Suprapubic skin (tissue), 4 donors: ENCODE measurements around the gene CEBPB.

Experiments
- EP300 ChIP-seq: sonication (generic); formaldehyde crosslinking; IDR thresholded peaks from one replicate; pipeline ENCODE4 v1.6.1; 2017; ENCODE audit warnings: antibody characterized with exemption
- POLR2A ChIP-seq, 2 donors: fragments of 450-650 bp; IDR thresholded peaks; one replicate each; pipeline ENCODE4 v1.6.1; 2017; ENCODE audit warnings: antibody characterized with exemption in 2 of 2, mild to moderate bottlenecking in 2 of 2, moderate library complexity in 2 of 2
- POLR2AphosphoS5 ChIP-seq, 3 donors: sonication (generic); formaldehyde crosslinking; IDR thresholded peaks; one replicate each; pipeline ENCODE4 v1.6.1; 2017; ENCODE audit warnings: antibody characterized with exemption in 3 of 3
- TF ChIP-seq, protein P1 (sequence below), 2 donors: fragments of 200-600 bp in 1 of 2; fragments of 450-650 bp in 1 of 2; sonication (generic) in 1 of 2; IDR thresholded peaks; one replicate each; pipeline ENCODE4 v1.5.1; 2016 to 2019; ENCODE audit warnings: antibody characterized with exemption in 2 of 2, mild to moderate bottlenecking in 1 of 2, moderate library complexity in 1 of 2

DNA sequence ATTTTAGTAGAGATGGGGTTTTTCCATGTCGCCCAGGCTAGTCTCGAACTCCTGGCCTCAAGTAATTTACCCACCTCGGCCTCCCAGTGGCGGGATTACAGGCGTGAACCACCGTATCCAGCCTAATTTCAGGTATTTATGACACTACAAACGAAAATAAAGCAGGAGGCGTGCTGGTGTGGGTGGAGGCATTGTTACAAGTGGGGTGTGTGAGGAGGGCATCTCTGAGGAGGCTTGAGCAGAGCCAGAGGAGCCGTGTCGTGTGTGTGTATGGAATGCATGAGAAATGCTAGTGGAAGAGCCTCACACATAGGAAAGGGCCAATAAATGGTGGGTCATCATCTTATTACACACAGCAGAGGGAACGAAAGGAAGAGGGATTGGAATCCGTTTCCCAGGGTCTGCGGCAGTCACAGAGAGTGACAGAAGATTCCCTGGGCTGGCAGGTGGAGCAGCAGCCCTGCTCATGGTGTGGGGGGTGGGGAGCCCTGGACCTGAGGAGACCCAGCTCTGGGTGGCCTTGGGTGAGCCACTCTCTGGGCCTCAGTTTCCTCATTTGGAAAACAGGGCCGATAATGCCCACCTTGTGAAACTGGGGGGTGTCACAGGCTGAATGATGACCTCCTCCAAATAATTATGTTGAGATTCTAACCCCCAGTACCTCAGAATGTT, 19.9 kb upstream of the CEBPB start:
- TF ChIP-seq, protein P1, sequence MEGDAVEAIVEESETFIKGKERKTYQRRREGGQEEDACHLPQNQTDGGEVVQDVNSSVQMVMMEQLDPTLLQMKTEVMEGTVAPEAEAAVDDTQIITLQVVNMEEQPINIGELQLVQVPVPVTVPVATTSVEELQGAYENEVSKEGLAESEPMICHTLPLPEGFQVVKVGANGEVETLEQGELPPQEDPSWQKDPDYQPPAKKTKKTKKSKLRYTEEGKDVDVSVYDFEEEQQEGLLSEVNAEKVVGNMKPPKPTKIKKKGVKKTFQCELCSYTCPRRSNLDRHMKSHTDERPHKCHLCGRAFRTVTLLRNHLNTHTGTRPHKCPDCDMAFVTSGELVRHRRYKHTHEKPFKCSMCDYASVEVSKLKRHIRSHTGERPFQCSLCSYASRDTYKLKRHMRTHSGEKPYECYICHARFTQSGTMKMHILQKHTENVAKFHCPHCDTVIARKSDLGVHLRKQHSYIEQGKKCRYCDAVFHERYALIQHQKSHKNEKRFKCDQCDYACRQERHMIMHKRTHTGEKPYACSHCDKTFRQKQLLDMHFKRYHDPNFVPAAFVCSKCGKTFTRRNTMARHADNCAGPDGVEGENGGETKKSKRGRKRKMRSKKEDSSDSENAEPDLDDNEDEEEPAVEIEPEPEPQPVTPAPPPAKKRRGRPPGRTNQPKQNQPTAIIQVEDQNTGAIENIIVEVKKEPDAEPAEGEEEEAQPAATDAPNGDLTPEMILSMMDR (IDR thresholded peaks at IDR 0.05) = no peak
- no peak for TF ChIP-seq POLR2A (IDR thresholded peaks at IDR 0.05)
- TF ChIP-seq EP300 = no peak
- TF ChIP-seq POLR2AphosphoS5 (IDR thresholded peaks at IDR 0.05) = no peak
